GM18502 (cell line): ENCODE results near the gene RAB40B.

Source experiments
- ATAC-seq: cut with Tn5 transposase; IDR thresholded peaks from one replicate; pipeline ENCODE4 v1.9.1; 2021; ENCODE audit warnings: mild to moderate bottlenecking; ENCODE audit not compliant: unreplicated experiment, poor library complexity

The RAB40B gene

GRCh38 chr17:82718986-82719685 lies 20.6 kb upstream of the RAB40B start:
- ATAC-seq, result no peak

GRCh38 chr17:82716203-82717010 lies 17.9 kb upstream of the RAB40B start, which contains the start of gene FN3KRP:
Gene FN3KRP, plus strand, starts transcription at chr17:82716706. Its CDS starts 50 bp downstream, at chr17:82716756.
- ATAC-seq, result peak; percentile 70

- ATAC-seq, result no peak
Observed at GRCh38 chr17:82713071-82713723, 14.7 kb upstream of the RAB40B start.

- no peak for ATAC-seq
Observed at GRCh38 chr17:82710499-82711232, 12.2 kb upstream of the RAB40B start.

- ATAC-seq, result no peak
Observed at GRCh38 chr17:82709676-82710498, 11.4 kb upstream of the RAB40B start.

- ATAC-seq, result no peak
Observed at GRCh38 chr17:82709024-82709675, 10.7 kb upstream of the RAB40B start.

GRCh38 chr17:82705756-82706155 lies 7.3 kb upstream of the RAB40B start:
- ATAC-seq, result no peak

- ATAC-seq, result no peak
Observed at GRCh38 chr17:82704886-82705285, 6.4 kb upstream of the RAB40B start.

GRCh38 chr17:82703935-82704865 lies 5.7 kb upstream of the RAB40B start:
- no peak for ATAC-seq

GRCh38 chr17:82703036-82703745 lies 4.7 kb upstream of the RAB40B start:
- ATAC-seq, result no peak

GRCh38 chr17:82702231-82702927 lies 3.9 kb upstream of the RAB40B start:
- no peak for ATAC-seq

GRCh38 chr17:82699551-82699950 lies 1.1 kb upstream of the RAB40B start:
- no peak for ATAC-seq

- ATAC-seq, result no peak
Observed at GRCh38 chr17:82698974-82699442, 510 bp upstream of the RAB40B start.

- ATAC-seq, result no peak
Observed at GRCh38 chr17:82697808-82698064, 762 bp downstream of the RAB40B start.

GRCh38 chr17:82696916-82697807 lies 1.3 kb downstream of the RAB40B start:
- ATAC-seq, result no peak

GRCh38 chr17:82696259-82696658 lies 2.2 kb downstream of the RAB40B start:
- no peak for ATAC-seq
